SK-N-SH (cell line): ENCODE results near the gene FDX1. TPM values are rescaled to one million over a fixed set of nuclear protein-coding genes. Genes with fewer than 3 reads are reported as not detected.

Experiments used
- CTCF ChIA-PET: fragments of 300-600, 350-600 bp; formaldehyde crosslinking; extraction: SDS; loops from one replicate; lab custom pipeline; 2021; lab: Yijun Ruan, JAX
- POLR2A ChIA-PET: fragments of 350-600 bp; sonication (Branson Sonifier 250); formaldehyde crosslinking; extraction: SDS; loops from one replicate; lab custom pipeline; 2020; ENCODE audit warnings: antibody characterized with exemption, inconsistent platforms; lab: Yijun Ruan, JAX
- DNase-seq: peaks from one replicate; pipeline ENCODE4 v3.0.0; 2012
- H2AFZ ChIP-seq: fragments of 200-600 bp; sonication (generic); 2 replicates; pipeline ENCODE4 v1.8.1; 2016; ENCODE audit warnings: antibody characterized with exemption, mild to moderate bottlenecking, low read depth
- H3F3A ChIP-seq: fragments of 200-600 bp; sonication (generic); replicated peaks from 2 replicates; pipeline ENCODE3; 2016; ENCODE audit warnings: antibody characterized with exemption, mild to moderate bottlenecking; ENCODE audit not compliant: insufficient read depth
- H3K27ac ChIP-seq, 2 experiments: fragments of 200-500 bp in 1 of 2; fragments of 200-600 bp in 1 of 2; sonication (Bioruptor generic) in 1 of 2; sonication (generic), shearing (Covaris generic) in 1 of 2; 2 replicates each; pipeline versions ENCODE4 v1.5.1 to v1.6.1; 2014 to 2016; ENCODE audit warnings: low read depth in 2 of 2, inconsistent platforms in 1 of 2, low read length in 1 of 2, mild to moderate bottlenecking in 1 of 2, mixed read lengths in 1 of 2
- H3K27me3 ChIP-seq: fragments of 200-600 bp; sonication (generic), shearing (Covaris generic); 2 replicates; pipeline ENCODE4 v1.6.1; 2016; ENCODE audit warnings: mixed run types; ENCODE audit not compliant: insufficient read depth
- H3K36me3 ChIP-seq, 2 experiments: fragments of 200-500 bp in 1 of 2; fragments of 200-600 bp in 1 of 2; sonication (Bioruptor generic) in 1 of 2; sonication (generic) in 1 of 2; replicated peaks in 1 of 2; 2 replicates each; pipeline versions ENCODE3 to v1.5.1; 2014 to 2016; ENCODE audit warnings: low read length in 1 of 2, mild to moderate bottlenecking in 1 of 2; ENCODE audit not compliant: insufficient read depth in 2 of 2, control insufficient read depth in 1 of 2
- H3K4me1 ChIP-seq, 2 experiments: fragments of 200-500 bp in 1 of 2; fragments of 200-600 bp in 1 of 2; sonication (Bioruptor generic) in 1 of 2; sonication (generic), shearing (Covaris generic) in 1 of 2; 2 replicates each; pipeline versions ENCODE4 v1.5.1 to v1.6.1; 2014 to 2016; ENCODE audit warnings: low read depth in 1 of 2, low read length in 1 of 2, mixed run types in 1 of 2; ENCODE audit not compliant: insufficient read depth in 2 of 2, control insufficient read depth in 1 of 2
- H3K4me2 ChIP-seq: fragments of 200-600 bp; sonication (generic), shearing (Covaris generic); 2 replicates; pipeline ENCODE4 v1.6.1; 2017; ENCODE audit warnings: mixed run types
- H3K4me3 ChIP-seq, 2 experiments: fragments of 200-500 bp in 1 of 2; fragments of 200-600 bp in 1 of 2; sonication (Bioruptor generic) in 1 of 2; sonication (generic), shearing (Covaris generic) in 1 of 2; 2 replicates each; pipeline versions ENCODE4 v1.5.1 to v1.8.1; 2014 to 2016; ENCODE audit warnings: low read depth in 2 of 2, inconsistent platforms in 1 of 2, low read length in 1 of 2, mild to moderate bottlenecking in 1 of 2, mixed read lengths in 1 of 2, moderate library complexity in 1 of 2
- H3K79me2 ChIP-seq: fragments of 200-600 bp; sonication (generic); 2 replicates; pipeline ENCODE4 v1.8.1; 2017; ENCODE audit warnings: mild to moderate bottlenecking; ENCODE audit not compliant: insufficient read depth
- H3K9ac ChIP-seq: fragments of 200-600 bp; sonication (generic); 2 replicates; pipeline ENCODE4 v1.6.1; 2017; ENCODE audit warnings: mixed run types
- H3K9me2 ChIP-seq: fragments of 200-600 bp; sonication (generic); 2 replicates; pipeline ENCODE4 v1.6.1; 2017; ENCODE audit warnings: mixed run types
- H3K9me3 ChIP-seq: fragments of 200-600 bp; sonication (generic); 2 replicates; pipeline ENCODE4 v1.6.1; 2017; ENCODE audit warnings: mixed run types, mild to moderate bottlenecking, moderate library complexity
- H4K20me1 ChIP-seq: fragments of 200-600 bp; sonication (generic); 2 replicates; pipeline ENCODE4 v1.6.1; 2017; ENCODE audit warnings: mild to moderate bottlenecking, mixed run types; ENCODE audit not compliant: insufficient read depth
- CTCF ChIP-seq: fragments of 200-600 bp; sonication (generic); IDR thresholded peaks from 2 replicates; pipeline ENCODE4 v1.6.1; 2017; ENCODE audit warnings: antibody characterized with exemption, mild to moderate bottlenecking, moderate library complexity
- ELF1 ChIP-seq: IDR thresholded peaks from 2 replicates; pipeline ENCODE4 v1.4.0; 2012
- EZH2phosphoT487 ChIP-seq: fragments of 200-600 bp; sonication (generic); IDR thresholded peaks from 2 replicates; pipeline ENCODE4 v1.6.1; 2017; ENCODE audit warnings: low read depth, mixed run types, mild to moderate bottlenecking, antibody characterized with exemption, moderate library complexity, borderline replicate concordance
- FOSL2 ChIP-seq: IDR thresholded peaks from 2 replicates; pipeline ENCODE4 v1.4.0; 2012; ENCODE audit warnings: low read depth, mild to moderate bottlenecking, moderate library complexity, borderline replicate concordance
- FOXM1 ChIP-seq: IDR thresholded peaks from 2 replicates; pipeline ENCODE4 v1.4.0; 2012; ENCODE audit warnings: low read depth, mild to moderate bottlenecking
- MAX ChIP-seq: IDR thresholded peaks from 2 replicates; pipeline ENCODE4 v1.4.0; 2012; ENCODE audit warnings: low read depth
- REST ChIP-seq: IDR thresholded peaks from 2 replicates; pipeline ENCODE4 v1.6.1; 2012; ENCODE audit warnings: mild to moderate bottlenecking, low read depth, low read length, moderate library complexity
- TCF12 ChIP-seq: IDR thresholded peaks from 2 replicates; pipeline ENCODE4 v1.4.0; 2012
- ZBTB33 ChIP-seq: IDR thresholded peaks from 2 replicates; pipeline ENCODE4 v1.4.0; 2012; ENCODE audit warnings: low read depth, borderline replicate concordance
- WGBS: methylation state at CpG from one replicate; pipeline ENCODE4 v1.1.6; 2017; ENCODE audit warnings: low lambda C conversion rate; 5-methylcytosine and 5-hydroxymethylcytosine counted together
- polyA plus RNA-seq, 3 experiments: library from polyadenylated mRNA; depleted of rRNA; stranded (reverse); fragments of >200 nt; gene quantifications; 2 replicates each; pipeline ENCODE4 v1.2.3, GENCODE V29; 2012
- TF ChIP-seq, protein P1 (sequence below): IDR thresholded peaks from 2 replicates; pipeline ENCODE4 v1.4.0; 2012; ENCODE audit warnings: low read depth, borderline replicate concordance

The FDX1 gene
- polyA plus RNA-seq, 1 of the 3 experiments (the other 2 are of a cell fraction), result 4.0 TPM

- Histone ChIP-seq H3K79me2 (no peaks in the 10 kb centered on the region), H3K4me2 (no peak overlapping the region)
- TF ChIP-seq FOXM1, result no peak
- TF ChIP-seq, all 33 proteins: peak for 0
- no peak overlapping the region for H3K4me3 ChIP-seq
- no peaks in the 10 kb centered on the region for H3K36me3 ChIP-seq
- ChIA-PET POLR2A (no interaction called here), CTCF (interaction anchor here (1.3 kb wide), 1 partner anchor 15 kb away, joined by 3 read pairs; no protein-coding TSS in a partner anchor)
- peaks cover 0 to 5% of the 10 kb centered on the region in 2 experiments; a peak in 1 of 4 replicates for H3K4me1 ChIP-seq
- H2AFZ ChIP-seq, result no peak overlapping the region
- 86% methylated on average over 7 of the region's 7 CpGs for WGBS
- no peaks in the 10 kb centered on the region for H3K27me3 ChIP-seq
- no peak overlapping the region; a peak in 1 of 4 replicates for H3K27ac ChIP-seq
- no peaks in the 10 kb centered on the region for H3K9me3 ChIP-seq
- no peaks in the 10 kb centered on the region for H4K20me1 ChIP-seq
- DNase-seq, result no peak
- no peaks in the 10 kb centered on the region for H3F3A ChIP-seq
- no peaks in the 10 kb centered on the region for H3K9me2 ChIP-seq
- no peak overlapping the region for H3K9ac ChIP-seq
Measured at GRCh38 chr11:110491577-110492320, 62.0 kb downstream of the FDX1 start.

- H2AFZ ChIP-seq, result no peak overlapping the region
- H3K79me2 ChIP-seq, result no peaks in the 10 kb centered on the region
- H3K4me3 ChIP-seq, result no peak overlapping the region
- H4K20me1 ChIP-seq, result no peaks in the 10 kb centered on the region
- peaks cover 0 to 5% of the 10 kb centered on the region in 2 experiments; a peak in 1 of 4 replicates for H3K4me1 ChIP-seq
- H3K9me3 ChIP-seq, result no peaks in the 10 kb centered on the region
- 61% methylated on average over 1 of the region's 1 CpG for WGBS
- POLR2A ChIA-PET, result no interaction called here
- no peak overlapping the region for H3K9ac ChIP-seq
- no peaks in the 10 kb centered on the region for H3K27me3 ChIP-seq
- CTCF ChIA-PET, result interaction anchor here (1.3 kb wide), 1 partner anchor 16 kb away, joined by 3 read pairs; no protein-coding TSS in a partner anchor
- H3K4me2 ChIP-seq, result no peak overlapping the region
- H3K9me2 ChIP-seq, result no peaks in the 10 kb centered on the region
- TF ChIP-seq FOXM1 (no peak), MAX (no peak), TCF12 (no peak), FOSL2 (no peak), ZBTB33 (no peak), ELF1 (no peak), REST (no peak), CTCF (no peak), EZH2phosphoT487 (no peak)
- TF ChIP-seq, protein P1, sequence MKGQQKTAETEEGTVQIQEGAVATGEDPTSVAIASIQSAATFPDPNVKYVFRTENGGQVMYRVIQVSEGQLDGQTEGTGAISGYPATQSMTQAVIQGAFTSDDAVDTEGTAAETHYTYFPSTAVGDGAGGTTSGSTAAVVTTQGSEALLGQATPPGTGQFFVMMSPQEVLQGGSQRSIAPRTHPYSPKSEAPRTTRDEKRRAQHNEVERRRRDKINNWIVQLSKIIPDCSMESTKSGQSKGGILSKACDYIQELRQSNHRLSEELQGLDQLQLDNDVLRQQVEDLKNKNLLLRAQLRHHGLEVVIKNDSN, result no peak
- H3K36me3 ChIP-seq, result no peaks in the 10 kb centered on the region
- H3F3A ChIP-seq, result no peaks in the 10 kb centered on the region
- DNase-seq, result no peak
- no peak overlapping the region; a peak in 1 of 4 replicates for H3K27ac ChIP-seq
Measured at GRCh38 chr11:110492321-110492685, 62.6 kb downstream of the FDX1 start.
